GM23338 (cell line): ENCODE data around the gene ST6GALNAC3. TPM values are rescaled to one million over a fixed set of nuclear protein-coding genes. Genes with fewer than 3 reads are reported as not detected.

ENCODE experiments used
- ATAC-seq: fragments of 200-7000 bp; cut with Tn5 transposase; 3 replicates; pipeline ENCODE4 v1.9.1; 2020
- DNase-seq: peaks from one replicate; pipeline ENCODE4 v3.0.0-alpha.2; 2015; ENCODE audit warnings: low spot score
- H2AFZ ChIP-seq: fragments of 200-600 bp; sonication (generic); 2 replicates; pipeline ENCODE4 v1.8.0; 2016; ENCODE audit warnings: antibody characterized with exemption, mild to moderate bottlenecking, moderate library complexity
- H3F3A ChIP-seq: fragments of 200-600 bp; sonication (generic); replicated peaks from 2 replicates; pipeline ENCODE4 v1.8.0; 2017; ENCODE audit warnings: antibody characterized with exemption, mixed run types, low read depth
- H3K27ac ChIP-seq: fragments of 200-600 bp; sonication (generic); 2 replicates; pipeline ENCODE4 v1.6.1; 2016; ENCODE audit warnings: low read depth
- H3K27me3 ChIP-seq: fragments of 200-600 bp; sonication (generic); 2 replicates; pipeline ENCODE4 v1.8.0; 2016; ENCODE audit warnings: mild to moderate bottlenecking, mixed run types, moderate library complexity; ENCODE audit not compliant: insufficient read depth
- H3K36me3 ChIP-seq: fragments of 200-600 bp; sonication (generic); 2 replicates; pipeline ENCODE4 v1.8.0; 2016; ENCODE audit warnings: mild to moderate bottlenecking; ENCODE audit not compliant: insufficient read depth
- H3K4me1 ChIP-seq: fragments of 200-600 bp; sonication (generic); 2 replicates; pipeline ENCODE4 v1.8.0; 2016; ENCODE audit warnings: mild to moderate bottlenecking, moderate library complexity; ENCODE audit not compliant: insufficient read depth
- H3K4me2 ChIP-seq: fragments of 200-600 bp; sonication (generic); 2 replicates; pipeline ENCODE4 v1.7.1; 2017; ENCODE audit warnings: mixed run types
- H3K4me3 ChIP-seq: fragments of 200-600 bp; sonication (generic); 2 replicates; pipeline ENCODE4 v1.6.1; 2016; ENCODE audit warnings: mixed run types
- H3K79me2 ChIP-seq: fragments of 200-600 bp; sonication (generic); replicated peaks from 2 replicates; pipeline ENCODE4 v1.8.0; 2017; ENCODE audit warnings: mild to moderate bottlenecking; ENCODE audit not compliant: insufficient read depth
- H3K9me2 ChIP-seq: fragments of 200-600 bp; sonication (generic); 2 replicates; pipeline ENCODE4 v1.8.0; 2017; ENCODE audit not compliant: insufficient read depth
- H4K20me1 ChIP-seq: fragments of 200-600 bp; sonication (generic); replicated peaks from 2 replicates; pipeline ENCODE4 v1.8.0; 2017; ENCODE audit warnings: mild to moderate bottlenecking; ENCODE audit not compliant: insufficient read depth
- H3K27ac Mint-ChIP-seq: 2 replicates; pipeline ENCODE4 v1.8.0; 2020; ENCODE audit warnings: inconsistent platforms, mild to moderate bottlenecking, moderate library complexity, mixed read lengths
- H3K27me3 Mint-ChIP-seq: 3 replicates; pipeline ENCODE4 v1.8.0; 2022; ENCODE audit warnings: low read depth, mild to moderate bottlenecking, moderate library complexity, mixed read lengths, inconsistent platforms; ENCODE audit not compliant: insufficient read depth, poor library complexity
- H3K36me3 Mint-ChIP-seq: 3 replicates; pipeline ENCODE4 v1.8.0; 2021; ENCODE audit warnings: low read depth, mild to moderate bottlenecking, inconsistent platforms, moderate library complexity, mixed read lengths
- H3K4me1 Mint-ChIP-seq: 3 replicates; pipeline ENCODE4 v1.8.0; 2020; ENCODE audit warnings: mild to moderate bottlenecking, inconsistent platforms, mixed read lengths
- H3K4me3 Mint-ChIP-seq: 3 replicates; pipeline ENCODE4 v1.8.0; 2021; ENCODE audit warnings: moderate library complexity, mild to moderate bottlenecking, inconsistent platforms, mixed read lengths
- H3K9me3 Mint-ChIP-seq: 3 replicates; pipeline ENCODE4 v1.8.0; 2020; ENCODE audit warnings: moderate library complexity, mild to moderate bottlenecking, inconsistent platforms, mixed read lengths
- CREB1 ChIP-seq: fragments of 250-450 bp; sonication (Bioruptor Pico); IDR thresholded peaks from 2 replicates; pipeline ENCODE4 v1.5.0; 2020; ENCODE audit warnings: low read depth, mild to moderate bottlenecking, moderate library complexity
- EZH2 ChIP-seq: fragments of 200-600 bp; sonication (generic); IDR thresholded peaks from one replicate; pipeline ENCODE4 v1.8.0; 2017; ENCODE audit warnings: antibody characterized with exemption, mild to moderate bottlenecking, low read depth; ENCODE audit not compliant: unreplicated experiment
- EZH2phosphoT487 ChIP-seq: fragments of 200-600 bp; sonication (generic); IDR thresholded peaks from one replicate; pipeline ENCODE4 v1.8.1; 2018; ENCODE audit warnings: antibody characterized with exemption; ENCODE audit not compliant: unreplicated experiment
- JUNB ChIP-seq: IDR thresholded peaks from one replicate; pipeline ENCODE4 v1.6.1; 2016; ENCODE audit warnings: antibody characterized with exemption; ENCODE audit not compliant: unreplicated experiment
- NANOG ChIP-seq: IDR thresholded peaks from 2 replicates; pipeline ENCODE4 v1.6.1; 2016; ENCODE audit warnings: antibody characterized with exemption, borderline replicate concordance
- POLR2AphosphoS5 ChIP-seq: IDR thresholded peaks from 2 replicates; pipeline ENCODE4 v1.6.1; 2016; ENCODE audit warnings: antibody characterized with exemption, low read depth
- STAT1 ChIP-seq: IDR thresholded peaks from one replicate; pipeline ENCODE4 v1.6.1; 2016; ENCODE audit warnings: antibody characterized with exemption; ENCODE audit not compliant: unreplicated experiment
- ZNF114 ChIP-seq: fragments of 250-450 bp; sonication (Bioruptor Pico); IDR thresholded peaks from 2 replicates; pipeline ENCODE4 v1.5.0; 2020; ENCODE audit warnings: mild to moderate bottlenecking, moderate library complexity
- ZNF331 ChIP-seq: fragments of 250-450 bp; sonication (Bioruptor Pico); IDR thresholded peaks from 2 replicates; pipeline ENCODE4 v1.5.0; 2020; ENCODE audit warnings: low read depth, mild to moderate bottlenecking, moderate library complexity
- ZNF462 ChIP-seq: fragments of 250-450 bp; sonication (Bioruptor Pico); IDR thresholded peaks from 2 replicates; pipeline ENCODE4 v1.5.0; 2020; ENCODE audit warnings: mild to moderate bottlenecking, moderate library complexity
- polyA plus RNA-seq: library from polyadenylated mRNA; unstranded; fragments of >200 nt; fragmentation: Nextera tagmentation; extraction: Ambion mirVana; gene quantifications from 2 replicates; pipeline ENCODE4 v1.2.1, GENCODE V29; 2016
- total RNA-seq: library from RNA; depleted of rRNA; stranded (reverse); fragments of >200 nt; shearing (Covaris generic); gene quantifications from 2 replicates; pipeline ENCODE4 v1.2.3, GENCODE V29; 2014
- TF ChIP-seq, protein P1 (sequence below): IDR thresholded peaks from one replicate; pipeline ENCODE4 v1.6.1; 2018; ENCODE audit warnings: antibody characterized with exemption; ENCODE audit not compliant: unreplicated experiment

ST6GALNAC3 gene
- total and polyA plus RNA-seq, 2 experiments from 2014 or later: 4.7 to 11.6 TPM

GRCh38 chr1:76055987-76056386 is 18.6 kb upstream of the ST6GALNAC3 start (continued):
- TF ChIP-seq, protein P1, sequence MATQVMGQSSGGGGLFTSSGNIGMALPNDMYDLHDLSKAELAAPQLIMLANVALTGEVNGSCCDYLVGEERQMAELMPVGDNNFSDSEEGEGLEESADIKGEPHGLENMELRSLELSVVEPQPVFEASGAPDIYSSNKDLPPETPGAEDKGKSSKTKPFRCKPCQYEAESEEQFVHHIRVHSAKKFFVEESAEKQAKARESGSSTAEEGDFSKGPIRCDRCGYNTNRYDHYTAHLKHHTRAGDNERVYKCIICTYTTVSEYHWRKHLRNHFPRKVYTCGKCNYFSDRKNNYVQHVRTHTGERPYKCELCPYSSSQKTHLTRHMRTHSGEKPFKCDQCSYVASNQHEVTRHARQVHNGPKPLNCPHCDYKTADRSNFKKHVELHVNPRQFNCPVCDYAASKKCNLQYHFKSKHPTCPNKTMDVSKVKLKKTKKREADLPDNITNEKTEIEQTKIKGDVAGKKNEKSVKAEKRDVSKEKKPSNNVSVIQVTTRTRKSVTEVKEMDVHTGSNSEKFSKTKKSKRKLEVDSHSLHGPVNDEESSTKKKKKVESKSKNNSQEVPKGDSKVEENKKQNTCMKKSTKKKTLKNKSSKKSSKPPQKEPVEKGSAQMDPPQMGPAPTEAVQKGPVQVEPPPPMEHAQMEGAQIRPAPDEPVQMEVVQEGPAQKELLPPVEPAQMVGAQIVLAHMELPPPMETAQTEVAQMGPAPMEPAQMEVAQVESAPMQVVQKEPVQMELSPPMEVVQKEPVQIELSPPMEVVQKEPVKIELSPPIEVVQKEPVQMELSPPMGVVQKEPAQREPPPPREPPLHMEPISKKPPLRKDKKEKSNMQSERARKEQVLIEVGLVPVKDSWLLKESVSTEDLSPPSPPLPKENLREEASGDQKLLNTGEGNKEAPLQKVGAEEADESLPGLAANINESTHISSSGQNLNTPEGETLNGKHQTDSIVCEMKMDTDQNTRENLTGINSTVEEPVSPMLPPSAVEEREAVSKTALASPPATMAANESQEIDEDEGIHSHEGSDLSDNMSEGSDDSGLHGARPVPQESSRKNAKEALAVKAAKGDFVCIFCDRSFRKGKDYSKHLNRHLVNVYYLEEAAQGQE: no peak
- TF ChIP-seq STAT1 (no peak), EZH2 (no peak), JUNB (no peak), EZH2phosphoT487 (no peak), CREB1 (CRISPR knock-in tag) (no peak), POLR2AphosphoS5 (no peak)

DNA sequence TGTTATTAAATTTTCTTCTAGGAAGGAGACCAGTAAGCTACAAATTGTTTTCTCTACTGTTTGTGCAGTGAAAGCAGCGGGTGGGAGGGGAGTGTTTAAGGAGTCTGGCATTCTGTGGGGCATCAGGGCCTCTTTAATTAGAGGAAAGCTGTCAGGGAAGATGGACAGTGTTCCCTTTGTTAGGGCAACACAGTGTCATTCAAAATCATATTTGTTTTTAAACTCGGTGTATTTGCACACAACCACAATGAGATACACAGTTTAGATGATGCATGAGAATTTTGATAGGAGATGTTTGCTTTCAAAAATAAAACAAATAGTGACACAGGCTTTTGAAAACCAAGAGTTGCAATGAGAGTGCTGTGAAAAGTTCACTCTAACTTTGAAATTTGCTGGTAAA is 15.1 kb upstream of the ST6GALNAC3 start:
- peaks cover 15% of the 10 kb centered on the region for H3K4me1 Mint-ChIP-seq
- peaks cover 2% of the 10 kb centered on the region for H3K27me3 Mint-ChIP-seq
- Histone ChIP-seq H3K79me2 (no peaks in the 10 kb centered on the region), H3K9me2 (no peaks in the 10 kb centered on the region), H4K20me1 (no peaks in the 10 kb centered on the region), H3K36me3 (no peaks in the 10 kb centered on the region), H3K4me2 (no peak overlapping the region), H3K4me1 (no peaks in the 10 kb centered on the region), H2AFZ (no peak overlapping the region), H3F3A (no peaks in the 10 kb centered on the region), H3K4me3 (no peak overlapping the region), H3K27ac (no peak overlapping the region), H3K27me3 (no peaks in the 10 kb centered on the region)
- no peaks in the 10 kb centered on the region for H3K9me3 Mint-ChIP-seq
- no peak overlapping the region for H3K4me3 Mint-ChIP-seq
- no peak for DNase-seq
- H3K36me3 Mint-ChIP-seq: no peaks in the 10 kb centered on the region
- no peak overlapping the region for H3K27ac Mint-ChIP-seq
- no peak for ATAC-seq
- TF ChIP-seq STAT1 (no peak), EZH2phosphoT487 (no peak), EZH2 (no peak), POLR2AphosphoS5 (no peak), JUNB (no peak), NANOG (no peak), CREB1 (CRISPR knock-in tag) (no peak), ZNF114 (CRISPR knock-in tag) (no peak), ZNF331 (CRISPR knock-in tag) (no peak), ZNF462 (no peak)
- TF ChIP-seq, protein P1: no peak
